Endometrial microvascular endothelial cells (primary cell): ENCODE data around the gene RFNG. TPM values are rescaled to one million over a fixed set of nuclear protein-coding genes. Genes with fewer than 3 reads are reported as not detected.

Experiments
- total RNA-seq: library from RNA; depleted of rRNA; stranded (reverse); fragments of >200 nt; gene quantifications from one replicate; pipeline ENCODE4 v1.2.3, GENCODE V29; 2015; ENCODE audit errors: inconsistent ontology term

Gene RFNG
- total RNA-seq, 1 donor from 2014 or later, result 36.0 TPM

Other genes with a start within 250 kb of the RFNG start
- gene GCGR, start 247.7 kb downstream of the RFNG start, total RNA-seq, result not detected
- gene MCRIP1, start 218.5 kb downstream of the RFNG start, total RNA-seq, result 97.0 TPM
- not detected for gene PPP1R27, start 216.8 kb downstream of the RFNG start, total RNA-seq
- 1,412 TPM for gene P4HB, start 191.3 kb downstream of the RFNG start, total RNA-seq
- gene ARHGDIA, start 180.5 kb downstream of the RFNG start, total RNA-seq, result 471 TPM
- 284 TPM for gene ALYREF, start 160.2 kb downstream of the RFNG start, total RNA-seq
- gene ANAPC11, start 160.1 kb downstream of the RFNG start, total RNA-seq, result 166 TPM
- not detected for gene NPB, start 149.6 kb downstream of the RFNG start, total RNA-seq
- gene PCYT2, start 140.4 kb downstream of the RFNG start, total RNA-seq, result 41.0 TPM
- 14.3 TPM for gene SIRT7, start 133.6 kb downstream of the RFNG start, total RNA-seq
- 21.0 TPM for gene MAFG, start 124.1 kb downstream of the RFNG start, total RNA-seq
- 60.9 TPM for gene PYCR1, start 114.5 kb downstream of the RFNG start, total RNA-seq
- gene MYADML2, start 104.6 kb downstream of the RFNG start, total RNA-seq, result not detected
- not detected for gene NOTUM, start 90.6 kb downstream of the RFNG start, total RNA-seq
- 12.2 TPM for gene ASPSCR1, start 74.2 kb downstream of the RFNG start, total RNA-seq
- 159 TPM for gene CENPX, start 28.9 kb downstream of the RFNG start, total RNA-seq
- 23.0 TPM for gene LRRC45, start 28.5 kb downstream of the RFNG start, total RNA-seq
- gene RAC3, start 20.1 kb downstream of the RFNG start, total RNA-seq, result 30.2 TPM
- gene DCXR, start 14.1 kb downstream of the RFNG start, total RNA-seq, result 133 TPM
- gene GPS1, start 87 bp upstream of the RFNG start, total RNA-seq, result 140 TPM
- 70.0 TPM for gene DUS1L, start 14.0 kb upstream of the RFNG start, total RNA-seq
- 76.7 TPM for gene FASN, start 46.4 kb upstream of the RFNG start, total RNA-seq
- gene CCDC57, start 161.0 kb upstream of the RFNG start, total RNA-seq, result 3.1 TPM
- 345 TPM for gene SLC16A3, start 177.2 kb upstream of the RFNG start, total RNA-seq
- gene CSNK1D, start 221.9 kb upstream of the RFNG start, total RNA-seq, result 74.1 TPM